BJ (cell line): ENCODE results near the gene GFOD1. TPM values are rescaled to one million over a fixed set of nuclear protein-coding genes. Genes with fewer than 3 reads are reported as not detected.

Experiments used
- CTCF ChIA-PET: fragments of 350-600 bp; formaldehyde crosslinking; extraction: SDS; loops from one replicate; lab custom pipeline; 2021; ENCODE audit warnings: antibody characterized with exemption, inconsistent platforms; lab: Yijun Ruan, JAX
- POLR2A ChIA-PET: fragments of 300-600 bp; sonication (Branson Sonifier 250); formaldehyde crosslinking; extraction: SDS; loops from one replicate; lab custom pipeline; 2021; ENCODE audit warnings: antibody characterized with exemption; lab: Charles Lee
- DNase-seq: peaks from one replicate; pipeline ENCODE4 v3.0.0-alpha.2; 2011; ENCODE audit warnings: low read depth
- H3K27me3 ChIP-seq: 2 replicates; pipeline ENCODE4 v1.6.0; 2011; ENCODE audit warnings: low read length; ENCODE audit not compliant: control insufficient read depth, insufficient read depth
- H3K36me3 ChIP-seq: 2 replicates; pipeline ENCODE4 v1.5.1; 2011; ENCODE audit warnings: low read length; ENCODE audit not compliant: control insufficient read depth, insufficient read depth
- H3K4me3 ChIP-seq: 2 replicates; pipeline ENCODE4 v1.5.1; 2011; ENCODE audit warnings: low read depth, mild to moderate bottlenecking, control low read depth, low read length
- polyA plus RNA-seq: library from polyadenylated mRNA; depleted of rRNA; stranded (reverse); fragments of >200 nt; gene quantifications from 2 replicates; pipeline ENCODE4 v1.2.3, GENCODE V29; 2011
- TF ChIP-seq, protein P1 (sequence below): IDR thresholded peaks from 2 replicates; pipeline ENCODE4 v1.5.1; 2011; ENCODE audit warnings: low read depth, mild to moderate bottlenecking, control low read depth, inconsistent platforms, low read length, moderate library complexity; ENCODE audit not compliant: insufficient read depth

Gene GFOD1
- polyA plus RNA-seq, 1 experiment: 0.76 TPM

DNA sequence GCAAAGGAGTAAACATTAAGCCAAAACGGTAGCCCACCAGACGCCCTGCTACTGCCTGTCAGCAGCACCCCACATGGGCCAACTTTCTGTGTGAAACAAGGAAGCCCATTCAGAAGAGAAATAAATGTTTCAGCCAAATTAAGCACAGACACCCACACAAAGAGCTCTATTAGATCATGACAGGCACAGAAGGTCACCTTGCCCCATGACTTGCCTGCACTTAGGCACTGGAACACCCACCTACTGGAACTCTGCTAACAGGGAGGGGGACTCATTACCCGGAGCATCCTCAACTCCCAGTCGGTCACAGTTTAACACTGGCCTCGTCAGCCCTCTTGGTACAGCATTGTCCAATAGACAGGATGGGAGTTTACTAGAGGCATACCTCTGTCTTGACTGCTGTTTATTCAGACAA is 31.8 kb downstream of the GFOD1 start:
- Histone ChIP-seq H3K4me3 (no peak overlapping the region), H3K36me3 (no peaks in the 10 kb centered on the region), H3K27me3 (no peaks in the 10 kb centered on the region)
- ChIA-PET POLR2A (no interaction called here), CTCF (no interaction called here)
- no peak for DNase-seq
- TF ChIP-seq, protein P1, sequence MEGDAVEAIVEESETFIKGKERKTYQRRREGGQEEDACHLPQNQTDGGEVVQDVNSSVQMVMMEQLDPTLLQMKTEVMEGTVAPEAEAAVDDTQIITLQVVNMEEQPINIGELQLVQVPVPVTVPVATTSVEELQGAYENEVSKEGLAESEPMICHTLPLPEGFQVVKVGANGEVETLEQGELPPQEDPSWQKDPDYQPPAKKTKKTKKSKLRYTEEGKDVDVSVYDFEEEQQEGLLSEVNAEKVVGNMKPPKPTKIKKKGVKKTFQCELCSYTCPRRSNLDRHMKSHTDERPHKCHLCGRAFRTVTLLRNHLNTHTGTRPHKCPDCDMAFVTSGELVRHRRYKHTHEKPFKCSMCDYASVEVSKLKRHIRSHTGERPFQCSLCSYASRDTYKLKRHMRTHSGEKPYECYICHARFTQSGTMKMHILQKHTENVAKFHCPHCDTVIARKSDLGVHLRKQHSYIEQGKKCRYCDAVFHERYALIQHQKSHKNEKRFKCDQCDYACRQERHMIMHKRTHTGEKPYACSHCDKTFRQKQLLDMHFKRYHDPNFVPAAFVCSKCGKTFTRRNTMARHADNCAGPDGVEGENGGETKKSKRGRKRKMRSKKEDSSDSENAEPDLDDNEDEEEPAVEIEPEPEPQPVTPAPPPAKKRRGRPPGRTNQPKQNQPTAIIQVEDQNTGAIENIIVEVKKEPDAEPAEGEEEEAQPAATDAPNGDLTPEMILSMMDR: no peak

- CTCF ChIA-PET: interaction anchor here (0.6 to 1.2 kb wide), 2 partner anchors 33 to 84 kb away, joined by 3 read pairs; partner anchors contain the start of gene GFOD1
- Histone ChIP-seq H3K27me3 (no peaks in the 10 kb centered on the region), H3K4me3 (no peak overlapping the region), H3K36me3 (no peaks in the 10 kb centered on the region)
- POLR2A ChIA-PET: no interaction called here
- no peak for DNase-seq
- TF ChIP-seq, protein P1: no peak
Measured at GRCh38 chr6:13454286-13455221, 32.8 kb downstream of the GFOD1 start.

- CTCF ChIA-PET: interaction anchor here (0.6 to 1.2 kb wide), 2 partner anchors 34 to 84 kb away, joined by 3 read pairs; partner anchors contain the start of gene GFOD1
Measured at GRCh38 chr6:13453771-13454251, 33.6 kb downstream of the GFOD1 start.

GRCh38 chr6:13453153-13453552 is 34.2 kb downstream of the GFOD1 start:
- ChIA-PET POLR2A (no interaction called here), CTCF (interaction anchor here (0.7 kb wide), 1 partner anchor 11 kb away, joined by 3 read pairs; no protein-coding TSS in a partner anchor)
- Histone ChIP-seq H3K4me3 (no peak overlapping the region), H3K36me3 (no peaks in the 10 kb centered on the region), H3K27me3 (no peaks in the 10 kb centered on the region)
- TF ChIP-seq, protein P1: no peak
- DNase-seq: no peak

More at GRCh38 chr6:13453771-13454251, 33.6 kb downstream of the GFOD1 start:
- POLR2A ChIA-PET: no interaction called here
- DNase-seq: no peak
- TF ChIP-seq, protein P1: no peak
- Histone ChIP-seq H3K27me3 (no peaks in the 10 kb centered on the region), H3K36me3 (no peaks in the 10 kb centered on the region), H3K4me3 (no peak overlapping the region)

DNA sequence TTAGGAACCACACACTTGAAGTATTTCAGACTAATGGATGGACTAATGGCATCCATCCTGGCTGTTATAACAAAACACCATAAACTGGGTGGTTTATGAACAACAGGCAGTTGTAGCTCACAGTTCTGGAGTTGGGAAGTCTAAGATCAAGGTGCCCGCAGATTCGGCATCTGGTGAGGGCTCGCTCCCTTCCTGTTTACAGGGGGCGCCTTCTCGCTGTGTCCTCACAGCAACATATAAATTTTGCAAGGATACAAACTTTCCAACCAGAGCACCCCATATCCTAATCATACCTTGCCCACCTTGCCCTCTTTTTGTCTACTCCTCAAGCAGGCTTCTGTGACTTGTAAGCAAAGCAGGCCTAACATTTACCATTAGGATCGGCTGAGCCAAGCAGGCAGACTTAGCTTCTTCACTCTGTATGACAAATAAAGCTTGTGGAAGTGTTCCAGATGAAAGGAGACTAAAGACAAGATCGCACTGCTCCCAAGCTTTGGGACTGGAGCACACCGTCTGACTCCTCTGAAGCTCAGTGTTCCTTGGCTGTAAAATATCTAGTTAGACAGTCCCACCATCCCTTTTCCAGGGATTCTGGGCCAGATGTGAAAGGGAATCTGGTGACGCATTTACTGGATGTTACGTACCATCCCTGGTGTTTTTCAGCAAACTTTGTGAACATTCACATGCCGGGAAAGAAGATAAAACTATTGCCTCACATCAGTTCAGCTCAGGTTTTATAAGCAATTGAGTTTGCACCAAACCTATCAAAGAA is 34.9 kb downstream of the GFOD1 start:
- POLR2A ChIA-PET: no interaction called here
- Histone ChIP-seq H3K4me3 (no peak overlapping the region), H3K36me3 (no peaks in the 10 kb centered on the region), H3K27me3 (no peaks in the 10 kb centered on the region)
- DNase-seq: no peak
- CTCF ChIA-PET: interaction anchor here (0.7 to 1.4 kb wide), 2 partner anchors 11 to 13 kb away, joined by 3 to 5 read pairs; no protein-coding TSS in a partner anchor
- TF ChIP-seq, protein P1: no peak
